DMS 273 (cell line): ENCODE measurements around the gene PATE4.
A peak's percentile ranks its signal among the peaks of the same experiment; 100 is the strongest.
"Not testable (repeated sequence)": the region's sequence is repeated elsewhere in the genome, so short reads cannot be mapped to it uniquely, and the experiment has no call there.

Source experiments
- DNase-seq: peaks from one replicate; lab custom pipeline; 2025; ENCODE audit not compliant: unreplicated experiment; lab: John Stamatoyannopoulos, UW

PATE4 gene

DNA sequence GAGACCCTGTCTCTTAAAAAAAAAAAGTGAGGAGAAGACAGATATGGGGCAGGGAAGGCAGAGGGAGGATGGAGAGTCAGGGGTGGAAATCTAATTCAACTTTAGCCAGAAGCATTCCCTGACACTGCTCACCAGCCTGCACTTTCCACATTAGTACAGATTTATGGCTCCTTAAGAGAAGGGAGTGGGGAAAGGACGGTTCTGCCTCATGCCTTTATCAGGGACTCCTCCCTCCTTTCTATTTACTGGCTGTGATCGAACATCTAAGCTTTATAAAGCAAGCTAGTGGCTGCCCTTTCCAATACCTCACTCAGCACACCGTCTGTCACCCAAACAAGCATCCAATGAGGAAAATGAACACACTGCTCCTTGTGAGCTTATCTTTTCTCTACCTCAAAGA is at the start of gene PATE4:
Gene PATE4, plus strand, starts transcription at position 301 of the 400 bp plus-strand sequence. Its CDS starts 44 bp downstream, at position 345.
- DNase-seq, result no peak

- no peak for DNase-seq
These were observed 48.4 kb upstream of the PATE4 start for GRCh38 chr11:125784678-125785077.

DNA sequence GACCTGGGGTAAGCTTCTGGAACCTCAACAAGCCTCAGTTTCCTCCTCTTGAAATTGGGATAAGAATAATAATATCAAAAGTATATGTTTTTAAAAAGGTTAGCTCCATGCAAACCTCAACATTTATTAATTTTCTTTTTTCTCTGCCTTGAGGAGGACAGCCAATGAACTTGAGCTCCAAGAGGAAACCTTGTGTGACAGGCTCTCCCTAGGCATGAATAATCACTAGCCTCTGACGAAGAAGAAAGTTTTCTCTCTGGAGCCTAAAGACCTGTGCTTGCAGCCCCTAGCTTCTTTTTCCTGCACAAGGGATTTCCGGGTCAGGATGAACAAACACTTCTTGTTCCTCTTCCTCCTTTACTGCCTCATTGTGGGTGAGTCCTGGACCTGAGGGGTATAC is 45.3 kb upstream of the PATE4 start, which contains the start of gene PATE3:
Gene PATE3, plus strand, starts transcription at position 301 of the 400 bp plus-strand sequence. Its CDS starts 25 bp downstream, at position 326.
- DNase-seq, result no peak

- DNase-seq, result no peak
These were observed 42.3 kb upstream of the PATE4 start for GRCh38 chr11:125790825-125791224.

DNA sequence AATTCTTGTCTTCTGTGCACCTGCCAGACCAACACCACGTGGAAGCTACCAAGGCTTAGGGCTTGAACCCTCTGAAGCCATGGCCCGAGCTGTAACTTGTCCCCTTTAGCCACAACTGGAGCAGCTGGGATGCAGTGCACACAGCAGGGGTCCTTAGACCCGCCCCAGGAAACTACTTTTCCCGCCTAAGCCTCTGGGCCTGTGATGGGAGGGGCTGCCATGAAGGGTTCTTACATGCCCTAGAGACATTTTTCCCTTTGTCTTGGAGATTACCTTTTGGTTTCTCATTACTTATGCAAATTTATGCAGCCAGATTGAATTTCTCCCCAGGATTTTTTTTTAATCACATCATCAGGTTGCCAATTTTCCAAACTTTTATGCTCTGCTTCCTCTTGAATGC is 35.5 kb upstream of the PATE4 start:
- no peak for DNase-seq

DNA sequence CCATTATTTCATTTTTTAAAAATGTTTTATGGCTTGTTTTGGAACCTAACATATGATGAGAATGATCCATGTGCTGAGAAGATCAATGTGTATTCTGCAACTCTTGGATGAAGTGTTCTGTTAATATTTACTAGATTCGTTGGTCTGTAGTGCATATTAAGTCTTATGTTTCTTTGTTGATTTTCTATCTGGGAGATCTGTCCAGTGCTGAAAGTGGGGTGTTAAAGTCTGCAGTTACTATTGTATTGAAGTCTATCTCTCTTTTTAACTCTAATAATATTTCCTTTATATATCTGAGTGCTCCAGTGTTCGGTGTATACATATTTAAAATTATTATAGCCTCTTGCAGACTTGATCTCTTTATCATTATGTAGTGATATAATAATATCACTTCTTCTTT is 33.3 kb upstream of the PATE4 start:
- DNase-seq, result no peak

- DNase-seq, result no peak
These were observed 30.7 kb upstream of the PATE4 start for GRCh38 chr11:125802387-125802786.

DNA sequence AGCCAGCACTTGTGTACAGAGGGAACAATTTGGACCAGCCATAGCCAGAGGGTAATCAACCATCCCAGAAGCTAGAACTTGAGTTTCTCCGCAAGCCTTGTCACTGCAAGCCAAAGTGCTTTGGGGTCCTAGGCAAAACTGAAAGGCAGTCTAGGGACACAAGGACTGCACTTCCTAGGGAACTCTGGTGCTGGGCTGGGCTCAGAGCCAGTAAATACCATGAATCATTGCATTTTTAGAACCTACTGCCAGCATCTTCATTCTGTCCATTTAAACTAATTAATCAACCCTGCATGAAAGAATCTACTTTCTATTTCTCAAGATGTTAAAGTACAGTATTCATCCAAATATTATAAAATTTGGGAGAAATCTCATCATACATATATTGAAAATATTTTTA is 25.2 kb upstream of the PATE4 start:
- no peak for DNase-seq

GRCh38 chr11:125835748-125836147 is 2.6 kb downstream of the PATE4 start:
- no peak for DNase-seq

DNA sequence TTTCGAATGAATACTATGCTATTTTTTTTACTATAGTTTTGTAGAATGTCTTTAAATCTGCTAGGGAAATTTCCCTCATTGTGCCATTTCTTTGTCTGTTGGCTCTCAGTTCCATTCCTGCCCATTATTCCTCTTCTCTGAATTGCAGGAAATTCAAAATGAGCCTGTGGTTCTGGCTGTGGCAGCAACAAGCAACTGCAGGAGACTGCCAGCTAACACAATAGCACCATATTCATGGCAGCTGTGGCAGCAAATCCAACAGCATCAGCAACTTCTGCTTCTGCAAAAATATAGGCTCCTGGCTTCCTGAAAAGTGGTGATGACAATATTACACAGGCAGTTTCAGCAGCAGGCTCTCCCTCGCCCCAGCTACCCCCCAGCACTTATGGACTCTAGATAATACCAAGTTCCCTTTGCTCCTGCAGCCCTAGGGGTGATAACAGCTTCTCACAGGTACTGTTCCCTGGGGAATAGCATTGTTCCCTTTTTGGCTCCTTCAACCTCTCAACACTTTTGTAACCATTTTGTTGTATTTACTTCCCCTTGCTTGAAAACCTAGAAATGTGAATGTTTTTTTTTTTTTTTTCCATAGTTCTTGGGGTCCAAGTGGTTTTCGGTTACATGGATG is 9.3 kb downstream of the PATE4 start:
- DNase-seq, result no peak

GRCh38 chr11:125846188-125846587 is 13.1 kb downstream of the PATE4 start:
- DNase-seq, result no peak

DNA sequence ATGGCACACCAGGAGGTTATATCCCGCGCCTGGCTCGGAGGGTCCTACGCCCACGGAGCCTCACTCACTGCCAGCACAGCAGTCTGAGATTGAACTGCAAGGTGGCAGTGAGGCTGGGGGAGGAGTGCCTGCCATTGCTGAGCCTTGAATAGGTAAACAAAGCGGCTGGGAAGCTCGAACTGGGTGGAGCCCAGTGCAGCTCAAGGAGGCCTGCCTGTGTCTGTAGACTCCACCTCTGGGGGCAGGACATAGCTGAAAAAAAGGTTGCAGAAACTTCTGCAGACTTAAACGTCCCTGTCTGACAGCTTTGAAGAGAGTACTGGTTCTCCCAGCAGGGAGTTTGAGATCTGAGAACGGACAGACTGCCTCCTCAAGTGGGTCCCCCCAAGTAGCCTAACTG is 24.6 kb downstream of the PATE4 start:
- DNase-seq, result not testable (repeated sequence)

DNA sequence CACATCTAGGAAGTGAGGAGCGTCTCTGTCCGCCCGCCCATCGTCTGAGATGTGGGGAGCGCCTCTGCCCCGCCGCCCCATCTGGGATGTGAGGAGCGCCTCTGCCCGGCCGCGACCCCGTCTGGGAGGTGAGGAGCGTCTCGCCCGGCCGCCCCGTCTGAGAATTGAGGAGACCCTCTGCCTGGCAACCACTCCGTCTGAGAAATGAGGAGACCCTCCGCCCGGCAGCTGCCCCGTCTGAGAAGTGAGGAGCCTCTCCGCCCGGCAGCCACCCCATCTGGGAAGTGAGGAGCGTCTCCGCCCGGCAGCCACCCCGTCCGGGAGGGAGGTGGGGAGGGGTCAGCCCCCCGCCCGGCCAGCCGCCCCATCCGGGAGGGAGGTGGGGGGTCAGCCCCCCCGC is 29.7 kb downstream of the PATE4 start:
- not testable (repeated sequence) for DNase-seq

GRCh38 chr11:125865354-125865753 is 32.2 kb downstream of the PATE4 start:
- DNase-seq, result not testable (repeated sequence)

DNA sequence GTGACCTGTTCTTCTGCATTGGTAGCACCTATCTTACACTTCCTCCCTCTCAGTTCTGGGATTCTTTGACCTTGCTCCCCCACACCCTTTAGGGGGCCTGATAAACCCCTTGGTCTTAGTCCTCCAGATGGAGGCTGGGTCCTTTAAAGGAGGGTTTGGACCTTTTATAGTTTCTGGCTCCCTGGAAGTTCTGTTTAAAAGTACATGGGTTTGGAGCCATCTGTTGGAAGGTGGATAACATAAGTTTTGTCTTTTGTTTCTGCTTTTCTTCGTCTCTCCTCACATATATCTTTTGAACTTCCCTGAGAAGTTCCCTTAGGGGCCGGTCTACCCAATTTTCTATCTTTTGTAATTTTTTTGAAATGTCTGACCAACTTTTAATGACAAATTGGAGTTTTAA is 36.4 kb downstream of the PATE4 start:
- no peak for DNase-seq

DNA sequence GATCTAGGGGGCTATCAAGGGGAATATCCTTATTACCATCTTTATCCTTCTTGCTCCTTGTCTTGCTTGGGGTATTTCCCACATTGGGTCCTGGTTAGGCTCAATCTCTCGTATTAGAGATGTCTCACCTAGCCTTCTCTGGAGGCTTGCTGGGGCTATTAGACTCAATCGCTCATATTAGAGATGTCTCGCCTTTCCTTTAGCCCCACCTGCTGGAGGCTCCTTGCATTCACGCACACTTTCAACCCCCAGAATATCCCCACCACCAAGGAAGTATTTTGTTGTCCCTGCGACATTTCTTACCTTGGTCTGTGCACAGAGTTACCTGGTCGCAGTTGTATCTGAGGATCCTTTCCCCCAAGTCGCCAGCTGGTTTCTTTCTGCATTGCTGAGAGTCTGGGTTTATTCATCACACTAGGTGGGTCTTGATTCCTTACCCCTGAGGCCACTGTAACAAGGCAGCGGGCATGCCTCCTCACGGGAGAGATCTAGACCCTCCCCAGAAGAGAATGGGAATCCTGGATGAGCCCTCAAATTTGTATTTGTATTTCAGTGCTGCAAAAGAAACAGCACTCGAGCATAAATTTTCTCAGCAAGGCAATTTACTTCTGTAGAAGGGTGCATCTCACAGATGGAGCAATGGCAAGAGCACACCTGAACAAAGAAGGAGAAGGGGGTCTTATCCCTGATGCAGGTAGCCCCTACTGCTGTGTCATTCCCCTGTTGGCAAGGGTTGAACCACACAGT is 38.4 kb downstream of the PATE4 start:
- peak; percentile 68 for DNase-seq

DNA sequence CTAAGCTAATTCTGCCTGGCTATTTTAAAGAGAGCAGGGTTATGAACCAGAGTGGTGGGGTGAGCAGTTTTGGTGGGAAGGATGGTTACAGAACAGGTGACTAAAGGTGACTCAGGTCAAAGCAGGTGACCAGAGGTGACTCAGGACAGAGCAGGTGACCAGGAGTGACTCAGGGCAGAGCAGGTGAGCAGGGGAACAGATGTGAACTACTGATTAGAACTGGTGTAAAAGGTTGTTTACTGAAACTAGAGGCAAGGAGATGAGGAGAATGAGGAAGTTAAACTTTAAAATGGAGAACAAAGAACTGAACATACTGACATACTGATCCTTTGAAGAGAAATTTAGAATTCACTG is 39.0 kb downstream of the PATE4 start:
- DNase-seq, result no peak

DNA sequence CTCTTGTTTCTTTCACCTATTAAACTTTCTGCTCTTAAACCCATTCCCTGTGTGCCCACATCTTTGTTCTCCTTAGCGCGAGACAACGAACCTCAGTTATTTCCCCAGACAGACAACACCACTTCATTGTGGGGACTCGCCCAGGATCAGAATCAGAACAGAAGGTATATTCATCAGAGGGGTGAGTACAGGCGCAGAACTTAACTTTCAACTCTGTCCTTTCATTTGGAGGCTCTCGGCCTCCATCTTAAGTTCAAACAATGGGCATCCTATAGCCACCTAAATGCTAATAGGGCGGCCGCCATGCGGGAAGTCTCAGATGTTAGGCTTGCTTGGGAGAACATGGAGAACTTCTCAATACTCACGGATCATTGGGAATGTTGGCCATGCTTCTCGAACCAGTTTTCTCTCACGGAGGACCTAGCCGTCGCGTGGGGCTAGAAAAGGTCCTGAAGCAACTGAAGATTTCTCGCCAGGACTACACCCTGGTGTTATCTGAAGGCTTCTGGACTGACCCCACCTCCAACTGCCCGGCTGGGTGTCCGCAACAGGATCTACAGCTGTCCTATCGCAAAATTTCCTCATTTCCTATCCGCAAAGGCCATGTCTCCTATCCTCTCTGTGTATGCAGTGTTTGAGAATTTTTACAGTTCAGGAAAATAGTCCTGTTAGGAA is 40.9 kb downstream of the PATE4 start:
- no peak for DNase-seq

GRCh38 chr11:125874556-125875124 is 41.5 kb downstream of the PATE4 start:
- peak; percentile 81 for DNase-seq

DNA sequence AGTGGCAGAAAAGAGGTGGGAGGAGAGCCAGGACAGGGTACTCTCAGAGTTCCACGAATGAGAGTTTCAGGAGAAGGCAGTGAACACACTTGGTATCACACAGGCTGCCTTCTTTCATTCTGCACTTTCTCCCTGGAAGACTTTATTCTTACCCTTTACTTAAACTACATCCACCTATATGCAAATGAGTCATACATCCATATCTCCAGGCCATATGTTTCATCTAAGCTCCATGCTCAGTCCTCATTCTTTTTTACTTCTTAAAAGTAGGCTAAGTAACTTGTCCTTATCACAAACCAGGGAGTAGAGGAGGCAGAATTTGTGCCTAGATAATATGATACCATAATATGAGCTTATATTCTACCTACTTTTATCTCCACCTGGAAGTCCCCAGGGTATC is 48.2 kb downstream of the PATE4 start:
- DNase-seq, result no peak

DNA sequence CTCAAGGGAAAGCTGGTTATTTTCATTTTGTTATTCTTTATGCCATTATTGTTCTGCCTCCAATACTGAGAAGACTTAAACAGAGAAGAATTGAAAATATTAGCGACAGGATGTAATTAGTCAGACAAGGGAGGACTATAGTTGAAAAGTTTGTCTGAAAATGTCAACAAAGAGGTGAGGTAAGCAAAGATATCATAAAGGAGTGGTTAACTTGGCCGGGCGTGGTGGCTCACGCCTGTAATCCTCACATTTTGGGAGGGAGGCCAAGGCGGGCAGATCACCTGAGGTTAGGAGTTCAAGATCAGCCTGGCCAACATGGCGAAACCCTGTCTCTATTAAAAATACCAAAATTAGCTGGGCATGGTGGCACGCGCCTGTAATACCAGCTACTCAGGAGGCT is 50.3 kb downstream of the PATE4 start:
- DNase-seq, result no peak

DNA sequence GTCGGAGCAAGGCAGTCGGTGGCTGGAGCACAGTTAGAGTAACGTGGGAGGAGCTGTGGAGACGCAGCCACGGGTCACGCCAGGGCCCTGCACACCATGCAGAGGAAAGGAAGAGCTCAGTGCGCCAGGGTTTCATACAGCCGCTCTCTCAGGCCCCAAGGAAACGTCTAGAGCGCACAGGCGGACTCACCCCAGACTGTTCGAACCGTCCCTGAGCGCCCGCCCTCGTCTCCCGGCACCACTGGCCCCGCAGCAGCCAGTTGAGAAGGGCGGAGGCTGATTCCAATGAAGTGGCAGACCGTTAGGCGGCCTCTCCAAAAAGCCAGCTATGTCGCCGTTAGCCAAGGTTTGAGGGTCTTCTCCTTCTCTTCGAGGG is 53.9 kb downstream of the PATE4 start:
- DNase-seq, result no peak
